Omental fat pad (tissue), 4 donors: ENCODE data around the gene SPHK1. TPM values are rescaled to one million over a fixed set of nuclear protein-coding genes. Genes with fewer than 3 reads are reported as not detected.

ENCODE experiments used
- ATAC-seq: fragments of 150-250 bp; one replicate; pipeline ENCODE4 v1.9.1; 2016; ENCODE audit warnings: mild to moderate bottlenecking, moderate library complexity; ENCODE audit not compliant: low FRiP score
- DNase-seq: peaks from one replicate; pipeline ENCODE4 v3.0.0-alpha.2; 2019; ENCODE audit warnings: low spot score
- CTCF ChIP-seq, 3 donors: fragments of 450-650 bp; IDR thresholded peaks; one replicate each; pipeline ENCODE4 v1.5.1; 2016 to 2017; ENCODE audit warnings: antibody characterized with exemption in 3 of 3, mild to moderate bottlenecking in 3 of 3, moderate library complexity in 2 of 3
- total RNA-seq, 4 donors: library from RNA; depleted of rRNA; stranded (reverse); fragments of >200 nt; gene quantifications; one replicate each; pipeline ENCODE4 v1.1.0, GENCODE V29; 2016

SPHK1 gene
- total RNA-seq, 4 donors from 2014 or later = 8.7 to 107 (median 17.5) TPM

DNA sequence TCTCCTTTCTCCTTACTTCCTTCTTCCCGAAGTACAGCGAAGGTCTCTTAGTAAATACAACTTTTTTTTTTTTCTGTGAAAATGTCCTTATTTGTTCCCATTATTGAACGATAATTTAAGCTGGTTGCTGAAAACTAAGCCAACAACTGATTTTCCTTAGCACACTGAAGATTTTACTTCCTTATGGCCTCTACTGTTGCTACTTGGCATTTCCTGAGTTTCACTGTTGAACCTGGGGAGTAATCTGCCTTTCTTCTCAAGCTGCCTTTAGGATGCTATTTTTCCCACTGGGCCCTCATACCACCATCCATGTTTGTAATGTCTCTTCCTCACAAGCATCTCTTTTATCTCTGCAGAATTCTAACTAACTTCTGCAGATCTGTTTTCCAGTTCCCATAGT is 42.4 kb downstream of the SPHK1 start:
- ATAC-seq = no peak
- no peak for DNase-seq
- no peak for TF ChIP-seq CTCF (IDR thresholded peaks at IDR 0.05)

- TF ChIP-seq CTCF (IDR thresholded peaks at IDR 0.05) = no peak
- DNase-seq = no peak
- peak; percentile 44 for ATAC-seq
Observed at GRCh38 chr17:76427501-76428231, 43.3 kb downstream of the SPHK1 start.

DNA sequence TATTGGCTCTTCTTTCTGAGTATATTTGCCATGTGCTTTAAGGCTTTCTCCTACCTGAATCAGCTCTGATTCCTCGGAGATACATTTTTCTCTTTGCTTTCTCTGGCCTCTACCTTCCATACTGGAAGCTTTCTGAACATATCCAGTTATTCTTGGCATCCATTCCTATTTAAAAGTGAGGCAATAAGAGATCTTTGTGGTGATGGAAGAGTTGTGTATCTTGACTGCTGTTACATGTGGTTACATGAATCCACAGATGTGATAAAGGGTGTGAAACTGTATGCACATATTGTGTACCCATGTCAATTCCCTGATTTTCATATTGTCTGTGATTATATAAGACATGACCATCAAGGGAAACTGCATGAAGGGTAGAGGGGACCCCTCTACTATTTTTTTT is 44.1 kb downstream of the SPHK1 start:
- no peak for ATAC-seq
- no peak for DNase-seq
- TF ChIP-seq CTCF (IDR thresholded peaks at IDR 0.05) = no peak

DNA sequence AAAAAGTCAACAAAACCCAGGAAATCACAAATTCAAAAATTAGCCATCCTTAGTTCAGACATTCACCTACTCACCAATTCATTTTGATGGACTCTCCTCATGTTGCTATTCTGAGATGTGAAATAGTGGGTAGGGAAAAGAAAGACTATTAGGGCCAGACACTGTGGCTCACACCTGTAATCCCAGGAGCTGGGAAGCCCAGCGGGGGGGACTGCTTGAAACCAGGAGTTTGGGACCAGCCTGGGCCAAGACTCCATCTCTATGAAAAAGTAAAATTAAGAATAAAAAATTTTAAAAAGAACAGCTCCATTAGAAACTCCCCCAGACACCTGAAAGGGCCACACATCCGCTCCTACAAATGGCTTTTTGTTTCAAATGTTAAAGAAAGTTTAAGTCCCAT is 47.1 kb downstream of the SPHK1 start:
- DNase-seq (no peak), ATAC-seq (no peak)
- no peak for TF ChIP-seq CTCF (IDR thresholded peaks at IDR 0.05)

DNA sequence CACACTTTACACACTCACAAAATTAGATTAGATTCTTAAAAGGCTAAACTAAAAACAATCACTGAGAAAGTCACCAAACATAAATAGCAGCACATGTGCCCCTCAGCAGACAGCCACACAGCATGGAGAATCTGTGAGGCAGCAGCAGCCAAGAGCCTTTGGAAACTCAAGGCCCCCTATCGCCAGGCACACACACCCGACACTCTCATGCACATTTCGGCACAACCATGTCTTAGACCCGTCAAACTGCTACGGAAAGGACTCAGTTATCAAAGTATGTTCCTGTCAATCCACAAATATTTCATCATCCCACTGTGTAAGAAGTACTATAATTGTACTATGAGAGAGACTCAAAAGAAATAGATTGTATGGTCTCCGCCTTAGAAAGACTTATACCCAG is 47.6 kb downstream of the SPHK1 start:
- ATAC-seq = no peak
- no peak for DNase-seq
- TF ChIP-seq CTCF (IDR thresholded peaks at IDR 0.05) = no peak

- no peak for TF ChIP-seq CTCF (IDR thresholded peaks at IDR 0.05)
- DNase-seq (no peak), ATAC-seq (no peak)
Observed at GRCh38 chr17:76432712-76433336, 48.4 kb downstream of the SPHK1 start.

- ATAC-seq (no peak), DNase-seq (no peak)
- TF ChIP-seq CTCF (IDR thresholded peaks at IDR 0.05) = no peak
Observed at GRCh38 chr17:76433693-76434092, 49.3 kb downstream of the SPHK1 start.
